GM12878 (cell line): ENCODE data around the gene CPNE6. TPM values are rescaled to one million over a fixed set of nuclear protein-coding genes. Genes with fewer than 3 reads are reported as not detected.

Experiments
- ASH2L ChIP-seq: fragments of 300-600, 200-600 bp; sonication (generic); IDR thresholded peaks from 2 replicates; pipeline ENCODE4 v1.6.1; 2017; ENCODE audit warnings: low read depth, mild to moderate bottlenecking, borderline replicate concordance
- BCL11A ChIP-seq: IDR thresholded peaks from 2 replicates; pipeline ENCODE4 v1.6.1; 2011; ENCODE audit warnings: low read depth, low read length
- E2F8 ChIP-seq: fragments of 450-650 bp; IDR thresholded peaks from 2 replicates; pipeline ENCODE4 v1.6.1; 2018; ENCODE audit warnings: mild to moderate bottlenecking, low read depth, moderate library complexity; ENCODE audit not compliant: partially characterized antibody
- FOS ChIP-seq: IDR thresholded peaks from 3 replicates; pipeline ENCODE4 v1.6.1; 2011; ENCODE audit warnings: borderline replicate concordance; ENCODE audit not compliant: insufficient read length; ENCODE audit errors: extremely low read depth
- MAX ChIP-seq: IDR thresholded peaks from 2 replicates; pipeline ENCODE4 v1.6.1; 2012; ENCODE audit warnings: low read depth, low read length, improper control_type of control experiment
- MXI1 ChIP-seq: fragments of 150-350 bp; IDR thresholded peaks from 2 replicates; pipeline ENCODE4 v1.6.1; 2011; ENCODE audit warnings: low read depth, mild to moderate bottlenecking, inconsistent platforms, low read length, improper control_type of control experiment
- PBX3 ChIP-seq: IDR thresholded peaks from 2 replicates; pipeline ENCODE4 v1.6.1; 2011; ENCODE audit warnings: mild to moderate bottlenecking, low read depth, low read length, moderate library complexity; ENCODE audit not compliant: insufficient replicate concordance
- RAD21 ChIP-seq: IDR thresholded peaks from 2 replicates; pipeline ENCODE4 v1.6.1; 2011; ENCODE audit warnings: mild to moderate bottlenecking, low read depth, low read length, moderate library complexity; ENCODE audit not compliant: insufficient read depth
- RAD51 ChIP-seq: fragments of 450-650 bp; IDR thresholded peaks from 2 replicates; pipeline ENCODE4 v1.6.1; 2016; ENCODE audit warnings: moderate library complexity, mild to moderate bottlenecking, inconsistent platforms
- RCOR1 ChIP-seq: conservative IDR thresholded peaks from 2 replicates; pipeline ENCODE4 v1.6.1; 2012; ENCODE audit warnings: low read depth, low read length, improper control_type of control experiment
- SIN3A ChIP-seq: IDR thresholded peaks from 2 replicates; pipeline ENCODE4 v1.6.1; 2012; ENCODE audit warnings: low read depth, low read length, improper control_type of control experiment
- SKIL ChIP-seq: fragments of 450-650 bp; IDR thresholded peaks from 2 replicates; pipeline ENCODE4 v1.6.1; 2017; ENCODE audit warnings: mild to moderate bottlenecking, low read depth, inconsistent platforms; ENCODE audit not compliant: poor library complexity, severe bottlenecking
- SPI1 ChIP-seq: IDR thresholded peaks from 2 replicates; pipeline ENCODE4 v1.6.1; 2011; ENCODE audit warnings: low read depth, mild to moderate bottlenecking, low read length, moderate library complexity, borderline replicate concordance; ENCODE audit not compliant: insufficient read depth
- WRNIP1 ChIP-seq: IDR thresholded peaks from 2 replicates; pipeline ENCODE4 v1.6.1; 2011; ENCODE audit warnings: low read depth, low read length, improper control_type of control experiment, borderline replicate concordance
- YBX1 ChIP-seq: fragments of 450-650 bp; IDR thresholded peaks from 2 replicates; pipeline ENCODE4 v1.6.1; 2016; ENCODE audit warnings: antibody characterized with exemption
- YY1 ChIP-seq: IDR thresholded peaks from 2 replicates; pipeline ENCODE4 v1.6.1; 2011; ENCODE audit warnings: low read depth, mild to moderate bottlenecking, low read length
- ZNF217 ChIP-seq: fragments of 450-650 bp; IDR thresholded peaks from 2 replicates; pipeline ENCODE4 v1.6.1; 2017; ENCODE audit warnings: antibody characterized with exemption, mild to moderate bottlenecking
- ZNF24 ChIP-seq: fragments of 450-650 bp; IDR thresholded peaks from 2 replicates; pipeline ENCODE4 v1.6.1; 2017; ENCODE audit warnings: antibody characterized with exemption, mild to moderate bottlenecking
- ZNF687 ChIP-seq: fragments of 450-650 bp; IDR thresholded peaks from 2 replicates; pipeline ENCODE4 v1.6.1; 2017; ENCODE audit warnings: mild to moderate bottlenecking, moderate library complexity
- polyA plus RNA-seq, 11 experiments: library from polyadenylated mRNA; depleted of rRNA in 4 of 11; unstranded in 6 of 11; stranded (reverse) in 5 of 11; fragments of >200 nt; fragmentation: Nextera tagmentation in 4 of 11; fragmentation: Illumina TruSeq in 1 of 11; extraction: Ambion mirVana in 4 of 11; extraction: Trizol in 1 of 11; gene quantifications; 1 replicate in 1 of 11; 2 replicates in 10 of 11; pipeline versions ENCODE4 v1.2.1 to v1.2.3, GENCODE V29; 2011 to 2016; ENCODE audit warnings: inconsistent platforms in 2 of 11, missing spikeins in 2 of 11, low read depth in 1 of 11
- total RNA-seq, 4 experiments: library from RNA; depleted of rRNA in 3 of 4; stranded (reverse); fragments of >200 nt in 3 of 4; fragmentation: Illumina TruSeq in 1 of 4; extraction: Trizol in 1 of 4; gene quantifications; 2 replicates each; pipeline versions ENCODE4 v1.2.1 to v1.2.3, GENCODE V29; 2013 to 2021

The CPNE6 gene
- total and polyA plus RNA-seq, 10 of the 15 experiments (the other 5 are each of a cell fraction or from before 2014, with no cell fraction given), result 0.06 to 0.43 (median 0.18) TPM; not detected in 3

GRCh38 chr14:24051789-24052655 lies 19.3 kb upstream of the CPNE6 start, which contains the start of gene CARMIL3 (continued):
- TF ChIP-seq ZNF687 (peak; percentile 46), PBX3 (no peak), YBX1 (no peak), MXI1 (peak; percentile 42; the same call in 1 of the 2 replicates), RCOR1 (no peak), MAX (no peak), WRNIP1 (no peak), ZNF217 (no peak), E2F8 (no peak), BCL11A (no peak), RAD21 (no peak), RAD51 (no peak), SKIL (no peak), SIN3A (peak; percentile 81; the same call in 1 of the 2 replicates), YY1 (no peak), SPI1 (no peak), FOS (no peak), ZNF24 (no peak), ASH2L (no peak)
